AG09319 (cell line): ENCODE measurements around the gene DMC1.
A peak's percentile ranks its signal among the peaks of the same experiment; 100 is the strongest.
"Not testable (repeated sequence)": the region's sequence is repeated elsewhere in the genome, so short reads cannot be mapped to it uniquely, and the experiment has no call there.

Experiments
- DNase-seq: peaks from one replicate; pipeline ENCODE4 v3.0.0-alpha.2; 2010; ENCODE audit warnings: low read depth; ENCODE audit errors: extremely low read depth
- CTCF ChIP-seq: IDR thresholded peaks from 2 replicates; pipeline ENCODE4 v1.5.1; 2011; ENCODE audit warnings: low read depth, mild to moderate bottlenecking, inconsistent platforms, low read length, moderate library complexity

The DMC1 gene

GRCh38 chr22:38569972-38570778 lies at the start of gene DMC1:
Gene DMC1 (minus strand): TSS chr22:38570183. CDS start chr22:38568256, 1,927 bp downstream.
- peak; percentile 71 for DNase-seq
- TF ChIP-seq CTCF = no peak

GRCh38 chr22:38618682-38619081 lies 48.7 kb upstream of the DMC1 start:
- DNase-seq = no peak

GRCh38 chr22:38618258-38618657 lies 48.3 kb upstream of the DMC1 start:
- no peak for TF ChIP-seq CTCF
- DNase-seq = no peak

More at GRCh38 chr22:38618682-38619081, 48.7 kb upstream of the DMC1 start:
- TF ChIP-seq CTCF = no peak

GRCh38 chr22:38615064-38615405 lies 45.1 kb upstream of the DMC1 start:
- DNase-seq = not testable (repeated sequence)

- no peak for TF ChIP-seq CTCF
- DNase-seq = no peak
Observed at GRCh38 chr22:38614332-38615063, 44.5 kb upstream of the DMC1 start.

- no peak for TF ChIP-seq CTCF
- DNase-seq = no peak
Observed at GRCh38 chr22:38613588-38613987, 43.6 kb upstream of the DMC1 start.

- no peak for TF ChIP-seq CTCF
- no peak for DNase-seq
Observed at GRCh38 chr22:38612217-38613006, 42.4 kb upstream of the DMC1 start.
